ENCODE data around the gene F7.

Gene F7

DNA sequence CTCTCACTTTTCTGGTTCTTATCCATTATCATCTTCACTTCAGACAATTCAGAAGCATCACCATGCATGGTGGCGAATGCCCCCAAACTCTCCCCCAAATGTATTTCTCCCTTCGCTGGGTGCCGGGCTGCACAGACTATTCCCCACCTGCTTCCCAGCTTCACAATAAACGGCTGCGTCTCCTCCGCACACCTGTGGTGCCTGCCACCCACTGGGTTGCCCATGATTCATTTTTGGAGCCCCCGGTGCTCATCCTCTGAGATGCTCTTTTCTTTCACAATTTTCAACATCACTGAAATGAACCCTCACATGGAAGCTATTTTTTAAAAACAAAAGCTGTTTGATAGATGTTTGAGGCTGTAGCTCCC, 14.2 kb downstream of the F7 start:
- no peak for DNase-seq

DNA sequence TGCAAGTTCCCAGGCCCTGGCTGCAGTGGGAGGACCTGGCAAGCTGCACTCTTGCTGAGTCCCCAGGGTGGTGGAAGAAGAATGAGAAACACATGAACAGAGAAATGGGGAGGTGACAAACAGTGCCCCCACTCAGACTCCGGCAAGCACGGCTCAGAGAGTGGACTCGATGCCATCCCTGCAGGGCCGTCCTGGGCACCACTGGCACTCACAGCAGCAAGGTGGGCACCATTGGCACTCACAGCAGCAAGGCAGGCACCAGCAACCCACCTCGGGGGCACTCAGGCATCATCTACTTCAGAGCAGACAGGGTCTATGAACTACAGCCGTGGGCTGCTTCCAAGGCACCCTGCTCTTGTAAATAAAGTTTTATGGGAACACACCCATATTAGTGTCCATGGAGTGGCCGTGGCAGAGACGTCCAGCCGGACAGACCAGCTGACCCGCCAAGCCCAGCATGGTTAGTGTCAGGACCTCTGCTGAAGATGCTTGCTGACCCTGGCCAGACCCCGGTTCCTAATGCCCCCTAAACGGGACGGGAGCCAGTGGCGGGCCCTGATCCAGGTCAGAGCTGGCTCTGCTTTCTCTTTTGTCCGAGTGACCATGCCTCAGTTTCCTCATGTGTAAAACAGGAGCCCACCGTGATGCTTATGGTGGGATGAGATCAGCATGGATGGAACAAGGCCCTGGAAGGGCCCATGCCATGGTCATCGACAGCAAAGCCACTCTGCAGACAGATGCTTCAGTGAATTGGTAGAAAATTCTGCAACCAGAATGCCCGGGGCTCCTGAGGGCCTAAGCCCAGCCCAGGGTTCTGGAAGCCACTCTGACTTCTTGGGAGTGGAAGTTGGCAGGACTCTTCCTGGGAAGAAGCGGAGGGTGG, 14.9 kb downstream of the F7 start:
- DNase-seq, result no peak

DNA sequence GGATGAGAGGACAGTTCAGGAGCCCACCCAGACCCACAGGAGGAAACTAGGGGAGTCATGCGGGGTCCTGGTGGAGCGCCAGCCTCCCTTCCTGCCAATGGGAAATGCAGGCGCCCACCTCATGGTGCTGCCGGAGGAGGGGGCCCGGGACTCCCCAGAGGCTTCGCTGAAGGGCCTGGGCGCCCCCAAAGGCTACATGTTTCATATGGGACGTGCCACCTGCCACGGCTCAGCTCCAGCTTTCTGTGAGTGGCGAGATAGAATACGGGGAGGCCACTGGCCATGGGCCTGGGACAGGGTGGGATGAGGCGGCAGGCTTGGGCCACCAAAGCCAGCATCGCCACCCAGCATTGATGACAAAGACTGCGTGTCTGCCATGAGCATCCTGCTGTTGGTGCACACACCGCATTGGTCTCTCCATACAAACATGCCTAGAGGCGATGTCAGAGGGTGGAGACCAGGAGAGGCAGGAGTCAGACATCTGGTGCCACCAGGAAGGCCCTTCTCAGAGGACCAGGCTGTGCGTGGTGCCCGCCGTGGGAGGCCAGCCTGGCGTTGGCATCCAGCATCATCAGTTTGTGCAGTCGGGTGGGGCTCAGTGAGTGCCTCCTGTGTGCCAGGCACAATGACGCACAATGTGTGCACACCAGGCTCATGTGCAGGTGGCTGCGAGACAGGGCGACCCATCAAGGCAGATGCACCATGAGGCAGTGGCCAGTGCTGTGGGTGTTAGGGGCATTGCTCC, 15.8 kb downstream of the F7 start:
- DNase-seq, result no peak

DNA sequence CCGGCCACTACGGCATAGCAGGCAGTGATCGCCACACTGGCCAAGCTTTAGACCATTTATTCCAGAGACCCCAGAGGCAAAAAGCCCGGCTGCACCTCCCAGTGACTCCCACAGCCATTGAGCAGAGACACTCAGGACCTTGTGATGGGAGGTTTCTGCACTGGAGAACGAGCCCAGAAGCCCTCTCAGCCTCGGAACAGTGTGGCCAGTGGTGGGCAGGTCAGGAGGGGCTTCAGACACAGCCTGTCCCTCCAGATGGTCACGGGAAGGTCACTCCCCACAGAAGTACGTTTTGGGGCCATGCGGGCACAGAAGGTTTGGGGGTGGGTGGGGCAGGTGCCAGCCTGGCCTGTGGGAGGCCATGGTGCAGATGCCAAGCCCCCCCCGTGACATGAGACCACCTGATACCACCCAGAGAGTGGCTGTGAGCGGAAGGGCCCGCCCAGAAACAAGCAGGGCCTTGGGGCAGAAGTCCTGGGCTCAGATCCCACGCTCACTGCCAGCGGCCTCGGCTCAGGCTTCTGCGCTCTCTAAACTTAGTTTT, 16.4 kb downstream of the F7 start:
- no peak for DNase-seq

DNA sequence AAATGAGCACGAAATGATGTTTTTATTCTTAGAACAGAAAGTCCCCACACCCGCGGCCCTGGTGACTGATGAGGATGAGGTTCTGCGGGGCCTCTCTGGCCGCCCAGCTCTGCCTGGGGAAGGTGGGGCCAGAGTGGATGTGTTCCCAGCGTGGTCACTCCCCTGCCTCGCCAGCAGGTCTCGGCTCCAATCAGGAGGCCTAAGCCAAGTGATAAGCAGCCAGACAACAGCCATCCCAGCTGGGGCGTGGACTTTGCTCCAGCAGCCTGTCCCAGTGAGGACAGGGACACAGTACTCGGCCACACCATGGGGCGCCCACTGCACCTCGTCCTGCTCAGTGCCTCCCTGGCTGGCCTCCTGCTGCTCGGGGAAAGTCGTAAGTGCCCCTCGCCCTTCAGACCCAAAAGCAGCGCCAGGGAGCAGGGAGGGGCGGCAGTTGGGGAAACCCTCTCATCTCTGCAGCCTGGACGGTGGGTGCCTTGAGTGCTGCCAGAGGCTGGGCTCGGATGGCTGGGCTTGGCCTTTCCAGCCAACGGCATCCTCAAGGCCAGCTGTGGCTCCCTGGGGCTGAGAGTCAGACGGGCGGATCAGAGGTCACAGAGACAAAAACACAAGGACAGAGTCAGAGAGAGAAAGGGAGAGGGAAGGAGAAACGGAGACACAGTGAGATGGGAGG, 17.1 kb downstream of the F7 start, which contains the start of gene F10:
Gene F10, plus strand, starts transcription at position 250 of the 676 bp plus-strand sequence. Its CDS starts 57 bp downstream, at position 307.
- no peak for DNase-seq

DNA sequence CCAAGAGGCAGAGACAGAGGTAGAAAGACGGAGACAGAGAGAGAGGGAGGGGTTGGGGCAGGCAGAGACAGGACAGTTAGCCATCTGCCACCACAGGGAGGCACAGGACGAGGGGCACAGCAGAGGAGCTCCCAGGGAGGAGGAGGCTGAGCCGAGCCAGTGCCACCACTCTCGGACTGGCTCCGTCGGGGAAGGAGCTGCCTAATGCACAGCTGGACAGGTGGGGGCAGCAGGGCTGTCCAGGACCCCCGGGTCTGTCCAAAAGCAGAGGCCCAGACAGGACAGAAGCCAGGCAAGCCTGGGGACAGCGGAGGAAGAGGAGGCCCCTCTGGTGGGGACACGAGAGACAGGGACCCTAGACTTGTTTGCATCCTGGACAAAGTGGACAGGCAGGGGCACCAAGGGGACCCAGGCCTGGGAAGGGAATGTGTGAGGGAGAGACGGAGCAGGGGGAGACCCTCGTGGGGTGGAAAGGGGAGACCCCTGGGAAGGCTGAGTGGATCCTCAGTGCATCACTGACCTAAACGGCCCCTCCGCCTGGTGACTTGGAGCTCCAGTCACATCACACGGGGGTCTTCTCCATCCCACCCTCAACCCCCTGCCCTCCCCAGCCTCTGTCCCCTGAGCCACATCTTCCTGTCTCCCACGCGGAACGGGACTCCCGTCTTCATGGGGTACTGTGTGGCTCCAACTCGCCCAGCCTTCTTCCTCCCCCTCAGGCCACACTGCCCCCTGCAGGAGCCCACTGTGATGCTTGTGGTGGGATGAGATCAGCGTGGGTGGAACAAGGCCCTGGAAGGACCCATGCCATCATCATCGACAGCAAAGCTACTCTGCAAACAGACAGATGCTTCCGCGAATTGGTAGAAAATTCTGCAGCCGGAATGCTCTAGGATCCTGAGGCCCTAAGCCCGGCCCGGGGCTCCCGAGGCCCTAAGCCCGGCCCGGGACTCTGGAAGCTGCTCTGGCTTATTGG, 17.9 kb downstream of the F7 start:
- no peak for DNase-seq

DNA sequence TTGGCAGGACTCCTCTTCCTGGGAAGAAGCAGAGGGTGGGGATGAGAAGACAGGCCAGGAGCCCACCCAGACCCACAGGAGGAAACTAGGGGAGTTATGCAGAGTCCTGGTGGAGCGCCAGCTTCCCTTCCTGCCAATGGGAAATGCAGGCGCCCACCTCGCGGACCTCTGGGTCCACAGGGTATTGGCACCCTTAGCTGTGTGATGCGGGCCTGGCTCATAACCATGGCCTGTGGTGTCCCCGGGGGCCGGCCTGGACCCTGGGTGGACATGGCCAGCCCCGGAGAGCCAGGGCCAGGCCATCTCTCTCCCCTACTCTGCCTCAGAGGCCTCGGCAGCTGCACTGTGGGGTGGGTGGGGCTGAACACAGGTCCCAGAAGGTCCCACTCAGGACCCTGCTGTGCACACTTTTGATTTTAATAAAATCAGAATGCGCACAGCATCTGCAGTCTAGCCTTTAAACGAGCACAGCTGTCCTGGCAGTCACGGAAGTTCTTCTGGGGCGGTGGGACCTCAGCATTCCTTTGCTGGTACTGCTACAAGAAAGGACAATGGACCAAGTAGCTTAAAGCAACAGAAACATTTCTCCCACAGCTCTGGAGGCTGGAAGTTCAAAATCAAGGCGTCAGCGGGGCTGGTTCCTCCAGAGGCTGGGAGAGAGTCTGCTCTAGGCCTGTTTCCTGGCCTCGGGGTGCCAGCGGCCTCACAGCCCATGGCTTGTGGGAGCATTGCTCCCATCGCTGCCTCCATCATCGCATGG, 18.8 kb downstream of the F7 start:
- DNase-seq, result no peak

DNA sequence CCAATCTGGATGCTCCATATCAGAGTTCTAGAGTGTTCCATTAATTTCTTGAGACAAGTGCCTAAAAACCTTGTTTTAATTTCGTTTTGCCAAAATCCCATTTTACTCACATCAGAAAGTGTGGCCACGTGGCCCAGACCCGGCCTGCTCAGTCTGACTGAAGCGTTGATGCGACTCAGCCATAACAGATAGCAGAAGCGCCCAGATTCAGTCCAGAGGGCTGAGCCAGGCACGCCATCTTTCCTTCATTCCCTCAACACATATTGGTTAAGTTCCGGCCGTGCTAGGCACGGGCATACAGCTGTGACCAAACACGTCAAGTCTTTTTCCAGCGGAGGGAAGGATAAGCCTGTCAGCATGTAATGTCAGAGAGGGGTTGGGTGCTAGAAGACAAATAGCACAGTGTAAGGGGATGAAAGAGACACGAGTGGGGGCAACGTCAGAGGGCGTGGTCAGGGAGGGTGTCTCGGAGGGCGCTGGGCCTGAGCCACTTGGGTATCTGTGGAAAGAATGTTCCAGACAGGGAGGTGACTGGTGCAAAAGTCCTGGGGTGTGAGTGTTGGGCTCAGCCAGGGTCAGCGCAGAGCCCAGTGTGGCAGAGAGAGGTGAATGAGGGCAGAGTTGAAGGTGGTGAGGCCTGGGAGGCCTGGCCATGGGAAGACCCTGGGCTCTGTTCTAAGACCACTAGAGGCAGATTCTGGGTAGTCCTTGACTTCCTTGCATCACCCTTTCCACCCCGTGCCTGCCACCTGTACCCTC, 20.1 kb downstream of the F7 start:
- DNase-seq, result no peak

DNA sequence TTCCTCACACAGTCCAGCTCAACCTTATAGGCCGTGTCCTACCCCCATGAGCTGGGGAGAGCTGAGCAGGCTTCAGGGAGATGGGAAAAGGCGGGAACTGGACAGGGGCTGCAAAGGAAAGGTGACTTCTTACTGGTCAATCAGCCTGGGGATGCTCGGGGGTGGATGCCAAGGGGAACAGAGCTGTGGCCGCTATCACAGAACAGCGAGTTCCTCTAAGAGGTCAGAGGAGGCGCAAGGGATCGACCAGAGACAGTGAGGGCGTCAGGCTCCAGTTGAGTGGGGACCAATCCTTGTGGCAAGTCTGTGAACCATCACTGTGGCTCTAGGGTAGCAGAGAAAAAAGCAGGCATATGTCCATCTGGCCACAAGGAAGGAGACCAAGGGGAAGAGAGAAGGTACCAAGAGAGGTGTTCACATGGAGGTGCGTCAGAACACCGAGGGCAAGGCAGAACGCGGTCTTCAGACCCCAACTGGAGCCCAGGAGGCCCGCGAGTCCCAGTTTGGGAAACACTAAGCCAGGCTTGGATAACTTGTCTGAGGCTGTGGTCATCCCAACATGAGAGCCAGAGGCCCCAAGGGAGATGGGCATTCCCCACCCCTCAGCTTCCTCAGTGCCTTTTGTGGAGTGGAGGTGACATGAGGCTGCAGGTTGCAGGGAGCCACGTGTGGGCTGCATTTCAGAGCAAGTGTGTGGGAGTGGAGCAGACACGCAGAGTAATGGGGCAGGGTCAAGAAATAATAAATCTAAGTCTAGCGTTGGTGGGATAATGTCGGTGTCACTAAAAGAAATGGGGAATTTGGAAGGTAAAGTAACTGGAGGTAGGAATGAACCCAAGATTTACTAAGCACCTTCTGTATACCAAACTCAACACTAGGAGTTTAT, 20.9 kb downstream of the F7 start:
- no peak for DNase-seq

DNA sequence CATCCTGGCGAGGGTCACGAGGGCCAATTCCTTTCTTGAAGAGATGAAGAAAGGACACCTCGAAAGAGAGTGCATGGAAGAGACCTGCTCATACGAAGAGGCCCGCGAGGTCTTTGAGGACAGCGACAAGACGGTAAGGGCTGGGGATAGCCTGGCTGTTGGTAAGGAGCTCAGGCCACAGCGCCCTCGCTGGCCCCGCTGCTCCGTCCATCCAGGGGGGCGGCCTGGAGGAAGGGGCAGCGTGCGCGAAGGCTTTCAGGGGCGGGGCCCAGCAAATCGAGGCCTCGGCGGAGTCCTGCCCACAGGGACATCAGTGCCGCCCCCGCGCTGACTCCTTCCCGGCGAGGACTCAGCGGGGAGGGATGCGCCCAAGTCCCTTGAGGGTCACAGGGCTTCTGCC, 23.9 kb downstream of the F7 start:
- DNase-seq, result no peak

DNA sequence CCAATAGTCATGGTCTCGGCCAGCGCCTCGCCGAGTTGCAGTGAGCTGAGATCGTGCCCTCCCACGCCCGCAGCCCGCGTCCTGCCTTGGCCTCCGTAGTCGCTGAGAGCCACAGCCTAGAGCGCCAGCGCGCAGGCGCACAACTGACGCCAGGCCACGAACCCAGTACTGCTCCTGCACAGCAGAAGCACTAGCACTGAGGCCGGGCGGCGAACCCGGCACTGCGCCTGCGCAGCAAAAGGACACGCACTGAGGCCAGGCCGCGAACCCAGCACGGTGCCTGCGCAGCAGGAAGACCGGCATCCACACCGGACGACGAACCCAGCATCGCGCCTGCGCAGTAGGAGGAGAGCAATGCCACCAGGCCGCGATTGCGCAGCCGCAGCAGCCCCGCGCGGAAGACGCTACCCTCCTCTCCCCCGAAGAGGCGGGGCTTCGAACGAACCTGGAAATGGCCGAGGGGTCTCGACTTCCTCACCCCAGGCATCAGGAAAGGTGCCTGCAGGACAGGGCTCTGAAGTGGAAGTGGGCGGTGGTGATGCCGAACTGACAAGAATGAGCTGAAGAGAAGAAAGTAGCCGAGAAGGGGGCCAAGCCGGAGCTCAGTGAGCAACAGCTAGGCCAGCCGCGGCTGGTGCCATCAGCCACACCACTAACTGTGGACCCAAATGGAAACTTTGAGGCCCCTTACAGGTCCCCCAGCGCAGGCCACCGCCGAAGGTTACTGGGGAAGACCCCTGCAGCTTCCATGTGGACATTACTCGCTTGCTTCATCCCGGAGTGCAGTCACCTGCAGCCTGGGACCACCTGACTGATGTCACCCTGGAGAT, 24.5 kb downstream of the F7 start:
- peak; percentile 31 for DNase-seq

DNA sequence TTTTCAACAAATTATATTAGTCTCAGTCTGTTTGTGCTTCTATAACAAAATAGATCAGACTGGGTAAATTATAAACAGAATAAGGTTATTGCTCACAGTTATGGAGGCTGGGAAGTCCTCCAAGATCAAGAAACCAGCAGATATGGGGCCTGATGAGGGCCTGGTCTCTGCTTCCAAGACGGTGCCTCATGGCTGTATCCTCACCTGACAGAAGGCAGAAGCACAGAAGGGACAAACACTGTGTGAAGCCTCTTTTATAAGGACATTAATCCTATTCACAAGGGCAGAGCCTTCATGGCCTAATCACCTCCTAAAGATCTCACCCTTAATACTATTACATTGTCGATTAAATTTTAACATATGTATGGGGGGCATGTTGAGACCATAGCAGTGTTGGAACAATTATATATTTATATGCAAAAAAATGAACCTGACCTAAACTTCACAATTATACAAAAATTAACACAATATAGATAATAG, 29.7 kb downstream of the F7 start:
- no peak for DNase-seq

DNA sequence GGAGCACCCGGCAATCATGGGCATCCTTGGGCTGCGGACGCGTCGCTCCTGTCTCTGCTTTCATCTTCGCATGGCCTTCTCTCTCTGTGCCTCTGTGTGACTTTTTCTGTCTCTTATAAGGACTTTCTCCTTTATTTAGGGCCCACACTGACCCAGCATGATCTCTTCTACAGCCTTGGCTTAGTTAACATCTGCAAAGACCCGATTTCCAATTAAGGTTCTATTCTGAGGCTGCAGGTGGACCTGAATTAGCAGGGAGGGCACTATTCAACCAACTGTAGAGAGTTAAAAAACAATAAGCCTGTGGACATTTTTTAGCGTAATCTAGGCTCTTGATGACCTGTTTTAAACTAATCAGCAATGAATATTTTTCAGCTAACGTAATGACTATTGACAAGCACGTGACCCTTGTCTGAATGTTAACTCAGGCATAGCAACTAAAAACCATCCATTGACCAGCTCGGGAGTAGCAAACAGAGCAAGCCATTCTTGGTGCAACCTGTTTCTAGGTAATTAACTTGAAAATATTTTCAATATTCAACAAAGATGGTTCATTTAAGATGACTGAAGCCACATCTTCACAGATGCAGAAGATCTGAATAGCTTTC, 32.2 kb downstream of the F7 start:
- no peak for DNase-seq

DNA sequence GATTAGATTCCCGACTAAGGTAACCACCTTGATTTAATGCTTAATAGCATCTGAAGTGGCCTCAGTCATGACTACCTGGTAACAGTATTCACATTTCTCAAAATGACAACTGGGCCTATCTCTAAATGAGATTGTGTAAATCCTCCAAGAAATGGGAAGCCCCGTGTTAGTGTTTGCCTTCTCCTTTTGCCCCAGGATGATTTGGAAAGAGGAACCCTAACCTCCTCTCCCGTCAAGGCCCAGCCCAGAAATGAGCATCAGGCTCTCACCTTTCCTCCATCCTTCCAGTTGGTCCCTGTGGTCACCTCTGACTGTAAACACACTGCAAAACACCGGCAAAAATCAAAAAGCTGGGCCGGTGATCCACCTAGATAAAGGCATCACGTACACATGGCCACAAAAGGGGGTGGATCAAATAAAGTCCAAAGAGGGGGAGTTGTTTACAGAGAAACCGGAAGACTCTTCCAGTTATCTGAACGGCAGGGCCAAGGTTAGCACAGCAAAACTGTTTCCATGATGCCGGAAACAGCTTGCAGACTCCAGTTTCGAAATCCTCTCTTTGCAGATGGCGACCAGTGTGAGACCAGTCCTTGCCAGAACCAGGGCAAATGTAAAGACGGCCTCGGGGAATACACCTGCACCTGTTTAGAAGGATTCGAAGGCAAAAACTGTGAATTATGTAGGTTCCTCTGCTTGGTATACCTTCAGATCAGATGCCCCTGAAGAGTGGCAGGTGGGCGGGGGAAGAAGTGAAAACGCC, 33.4 kb downstream of the F7 start:
- DNase-seq, result no peak

DNA sequence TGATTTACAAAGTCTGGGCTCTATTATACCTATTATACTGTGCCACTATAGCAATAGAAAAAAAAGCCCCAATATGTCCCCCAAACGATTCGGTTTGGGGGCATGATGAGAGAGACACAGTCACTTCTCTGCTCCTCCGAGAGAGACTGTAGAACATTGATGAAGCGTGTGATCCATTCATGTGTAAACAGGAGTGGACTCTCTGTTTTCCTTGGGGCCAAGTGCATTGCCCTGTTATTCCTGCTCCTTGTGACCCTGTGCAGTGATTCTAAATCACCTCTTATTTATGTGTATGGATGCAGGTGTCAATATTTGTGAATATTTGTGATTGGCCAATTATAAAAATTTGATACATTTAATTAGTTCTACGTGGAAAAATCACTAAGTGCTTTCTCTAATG, 34.0 kb downstream of the F7 start:
- DNase-seq, result no peak

DNA sequence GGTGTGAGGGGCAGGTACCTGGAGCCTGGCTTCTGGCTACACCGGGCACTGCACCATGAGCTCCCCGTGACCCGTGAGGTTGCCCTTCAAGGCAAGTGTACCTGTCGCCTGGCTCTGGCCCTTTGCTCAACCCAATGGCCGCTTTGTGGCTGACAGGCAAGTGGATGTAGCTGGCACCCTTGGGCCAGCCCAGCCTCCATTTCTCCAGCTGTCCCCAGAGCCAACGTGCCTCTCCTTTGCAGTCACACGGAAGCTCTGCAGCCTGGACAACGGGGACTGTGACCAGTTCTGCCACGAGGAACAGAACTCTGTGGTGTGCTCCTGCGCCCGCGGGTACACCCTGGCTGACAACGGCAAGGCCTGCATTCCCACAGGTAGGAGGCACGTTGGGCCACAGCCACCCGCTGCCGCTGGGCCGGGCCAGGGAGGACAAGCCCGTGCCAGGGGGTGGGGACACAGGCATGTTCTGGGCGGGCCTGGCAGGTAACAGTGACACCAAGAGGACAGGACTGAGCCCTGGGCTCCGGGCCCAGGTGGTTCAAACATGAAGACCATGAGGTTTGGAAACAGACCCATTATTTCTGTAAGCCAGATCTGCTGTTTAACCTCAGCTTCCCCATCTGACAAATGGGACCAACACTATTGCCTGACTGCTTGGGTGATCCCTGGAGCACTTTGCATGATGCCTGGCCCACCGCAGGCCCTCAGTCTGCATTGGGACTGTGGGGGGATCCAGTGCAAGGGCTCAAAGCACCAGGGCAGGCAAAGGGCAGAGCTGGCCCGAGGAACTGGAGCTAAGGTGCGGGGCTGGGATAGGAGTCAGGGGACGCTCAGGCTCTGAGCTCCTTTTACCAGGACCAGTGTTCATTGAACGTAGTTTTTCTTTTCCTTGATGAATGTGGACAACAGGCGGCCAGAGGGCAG, 35.3 kb downstream of the F7 start:
- no peak for DNase-seq
